ENCODE results near the gene CCDC179.

The CCDC179 gene

GRCh38 chr11:22846726-22847125, 13.5 kb downstream of the CCDC179 start:
- no peak for DNase-seq (ENCODE audit: low read depth)
- H3K4me3 ChIP-seq (ENCODE audit: low read depth, low read length) = no peak overlapping the region
- TF ChIP-seq CTCF (conservative IDR thresholded peaks at IDR 0.05; ENCODE audit: low read depth, low read length) = no peak

- H3K4me3 ChIP-seq (ENCODE audit: low read depth, low read length) = no peak overlapping the region
- no peak for TF ChIP-seq CTCF (conservative IDR thresholded peaks at IDR 0.05; ENCODE audit: low read depth, low read length)
- DNase-seq (ENCODE audit: low read depth) = no peak
Measured at GRCh38 chr11:22832315-22833015, 27.8 kb downstream of the CCDC179 start.

GRCh38 chr11:22830082-22830414, 30.2 kb downstream of the CCDC179 start:
- peak overlapping the region; percentile 88 for H3K4me3 ChIP-seq (ENCODE audit: low read depth, low read length)
- no peak for TF ChIP-seq CTCF (conservative IDR thresholded peaks at IDR 0.05; ENCODE audit: low read depth, low read length)
- DNase-seq (ENCODE audit: low read depth) = no peak

- TF ChIP-seq CTCF (conservative IDR thresholded peaks at IDR 0.05; ENCODE audit: low read depth, low read length) = peak; percentile 73
- DNase-seq (ENCODE audit: low read depth) = peak; percentile 94
- peak within 1 kb of the TSS; percentile 88 for H3K4me3 ChIP-seq (ENCODE audit: low read depth, low read length)
Measured at GRCh38 chr11:22829231-22830081, 30.8 kb downstream of the CCDC179 start, which contains the start of gene SVIP. SVIP (minus strand) TSS chr11:22829801; CDS start chr11:22829748, 53 bp downstream.

GRCh38 chr11:22828373-22828772, 31.9 kb downstream of the CCDC179 start:
- no peak for TF ChIP-seq CTCF (conservative IDR thresholded peaks at IDR 0.05; ENCODE audit: low read depth, low read length)
- no peak overlapping the region for H3K4me3 ChIP-seq (ENCODE audit: low read depth, low read length)
- no peak for DNase-seq (ENCODE audit: low read depth)

- DNase-seq (ENCODE audit: low read depth) = no peak
- no peak for TF ChIP-seq CTCF (conservative IDR thresholded peaks at IDR 0.05; ENCODE audit: low read depth, low read length)
- H3K4me3 ChIP-seq (ENCODE audit: low read depth, low read length) = no peak overlapping the region
Measured at GRCh38 chr11:22822203-22822602, 38.1 kb downstream of the CCDC179 start.
